Mesendoderm (in vitro differentiated cells): ENCODE results near the gene RFLNA.

Experiments
- DNase-seq: peaks from one replicate; pipeline ENCODE4 v3.0.0; 2013
- H2AK5ac ChIP-seq: 2 replicates; pipeline ENCODE4 v1.6.1; 2013; ENCODE audit warnings: low read length, inconsistent platforms
- H2BK120ac ChIP-seq: 2 replicates; pipeline ENCODE4 v1.6.1; 2013; ENCODE audit warnings: low read depth, mild to moderate bottlenecking, low read length, moderate library complexity, mixed read lengths
- H2BK15ac ChIP-seq: replicated peaks from 2 replicates; pipeline ENCODE4 v1.6.1; 2013; ENCODE audit warnings: low read depth, mild to moderate bottlenecking, moderate library complexity
- H2BK5ac ChIP-seq: 2 replicates; pipeline ENCODE4 v1.6.1; 2013; ENCODE audit warnings: low read length, inconsistent platforms
- H3K18ac ChIP-seq: 2 replicates; pipeline ENCODE4 v1.6.1; 2013; ENCODE audit warnings: mild to moderate bottlenecking, low read length, mixed read lengths
- H3K23ac ChIP-seq: one replicate; pipeline ENCODE4 v1.6.1; 2013; ENCODE audit warnings: low read length
- H3K27ac ChIP-seq: 2 replicates; pipeline ENCODE4 v1.5.1; 2013; ENCODE audit warnings: low read depth, mild to moderate bottlenecking, inconsistent platforms, low read length, moderate library complexity
- H3K27me3 ChIP-seq: 2 replicates; pipeline ENCODE4 v1.6.1; 2013; ENCODE audit warnings: low read length, control low read depth, mild to moderate bottlenecking, inconsistent platforms; ENCODE audit not compliant: insufficient read depth, poor library complexity
- H3K36me3 ChIP-seq: 2 replicates; pipeline ENCODE4 v1.6.1; 2013; ENCODE audit warnings: low read length, inconsistent platforms; ENCODE audit not compliant: control insufficient read depth, insufficient read depth
- H3K4ac ChIP-seq: one replicate; pipeline ENCODE4 v1.6.1; 2013; ENCODE audit warnings: low read depth, mild to moderate bottlenecking, low read length, moderate library complexity
- H3K4me1 ChIP-seq: 2 replicates; pipeline ENCODE4 v1.6.1; 2013; ENCODE audit warnings: low read depth, low read length, inconsistent platforms; ENCODE audit not compliant: control insufficient read depth
- H3K4me2 ChIP-seq: 2 replicates; pipeline ENCODE4 v1.6.1; 2013; ENCODE audit warnings: low read length
- H3K4me3 ChIP-seq: 2 replicates; pipeline ENCODE4 v1.5.1; 2013; ENCODE audit warnings: mild to moderate bottlenecking, low read length
- H3K56ac ChIP-seq: one replicate; pipeline ENCODE4 v1.6.1; 2013; ENCODE audit warnings: low read length
- H3K79me1 ChIP-seq: 2 replicates; pipeline ENCODE4 v1.6.1; 2013; ENCODE audit warnings: low read length, inconsistent platforms
- H3K79me2 ChIP-seq: 2 replicates; pipeline ENCODE4 v1.6.1; 2013; ENCODE audit warnings: mild to moderate bottlenecking, low read length; ENCODE audit not compliant: control insufficient read depth, insufficient read depth
- H3K9ac ChIP-seq: 2 replicates; pipeline ENCODE4 v1.6.1; 2013; ENCODE audit warnings: low read length, inconsistent platforms
- H4K5ac ChIP-seq: one replicate; pipeline ENCODE4 v1.6.1; 2013; ENCODE audit warnings: low read length
- H4K8ac ChIP-seq: one replicate; pipeline ENCODE4 v1.6.1; 2013; ENCODE audit warnings: low read depth, mild to moderate bottlenecking, control low read depth, low read length, moderate library complexity
- WGBS: extraction: QIAGEN DNeasy Blood & Tissue Kit; methylation state at CpG from one replicate; pipeline ENCODE4 v1.1.7; 2013; ENCODE audit warnings: low lambda C conversion rate, missing lambda C conversion rate; ENCODE audit not compliant: insufficient coverage; ENCODE audit errors: extremely low coverage; 5-methylcytosine and 5-hydroxymethylcytosine counted together

RFLNA gene

DNA sequence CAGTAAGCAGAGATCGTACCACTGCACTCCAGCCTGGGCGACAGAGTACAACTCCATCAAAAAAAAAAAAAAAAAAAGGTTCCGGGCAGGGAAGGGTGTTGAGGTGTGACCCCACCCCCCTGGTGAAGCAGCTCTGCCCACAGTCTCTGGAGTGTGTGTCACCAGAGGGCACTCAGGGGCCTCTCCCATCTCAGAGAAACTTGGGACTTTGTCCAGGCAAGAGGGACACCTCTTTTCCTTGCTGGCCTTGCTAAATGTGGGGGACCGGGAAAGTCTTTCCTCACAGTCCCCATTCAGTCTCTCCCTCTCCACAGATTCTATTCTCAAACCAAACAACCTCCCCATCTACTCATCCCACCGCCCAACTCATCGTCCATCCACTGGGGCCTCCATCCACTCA is 43.6 kb downstream of the RFLNA start:
- Histone ChIP-seq H3K56ac (no peak overlapping the region), H3K79me2 (no peaks in the 10 kb centered on the region), H3K27ac (no peak overlapping the region), H3K36me3 (peaks cover 12% of the 10 kb centered on the region), H3K27me3 (no peaks in the 10 kb centered on the region), H2BK15ac (no peak overlapping the region), H3K4me1 (no peaks in the 10 kb centered on the region), H2BK120ac (no peak overlapping the region), H4K8ac (no peak overlapping the region), H3K23ac (no peak overlapping the region), H3K4me2 (no peak overlapping the region), H3K4ac (no peak overlapping the region), H2BK5ac (no peak overlapping the region), H2AK5ac (no peak overlapping the region), H3K9ac (no peak overlapping the region), H3K4me3 (no peak overlapping the region), H3K18ac (no peak overlapping the region), H3K79me1 (no peaks in the 10 kb centered on the region), H4K5ac (no peak overlapping the region)
- 100% methylated on average over 1 of the region's 6 CpGs for whole genome bisulfite sequencing
- DNase-seq: no peak

GRCh38 chr12:124338876-124339603 is 44.1 kb downstream of the RFLNA start:
- Histone ChIP-seq H3K4me3 (no peak overlapping the region), H3K27me3 (no peaks in the 10 kb centered on the region), H2AK5ac (no peak overlapping the region), H3K18ac (no peak overlapping the region), H3K9ac (no peak overlapping the region), H3K36me3 (peaks cover 10% of the 10 kb centered on the region), H4K5ac (no peak overlapping the region), H3K27ac (no peak overlapping the region), H3K4me1 (no peaks in the 10 kb centered on the region), H2BK15ac (no peak overlapping the region), H4K8ac (no peak overlapping the region), H3K79me1 (no peaks in the 10 kb centered on the region), H2BK5ac (no peak overlapping the region), H3K79me2 (no peaks in the 10 kb centered on the region), H3K4me2 (no peak overlapping the region), H3K23ac (no peak overlapping the region), H3K56ac (no peak overlapping the region), H3K4ac (no peak overlapping the region), H2BK120ac (no peak overlapping the region)
- no peak for DNase-seq
- no CpG with 5 or more reads among the region's 3 CpGs for WGBS

- Histone ChIP-seq H3K18ac (no peak overlapping the region), H3K79me2 (no peaks in the 10 kb centered on the region), H2AK5ac (no peak overlapping the region), H2BK5ac (no peak overlapping the region), H3K79me1 (no peaks in the 10 kb centered on the region), H3K23ac (no peak overlapping the region), H2BK15ac (no peak overlapping the region), H3K4me1 (no peaks in the 10 kb centered on the region), H3K4me3 (no peak overlapping the region), H2BK120ac (no peak overlapping the region), H3K27ac (no peak overlapping the region), H3K27me3 (no peaks in the 10 kb centered on the region), H3K56ac (no peak overlapping the region), H3K4ac (no peak overlapping the region), H3K9ac (no peak overlapping the region), H4K5ac (no peak overlapping the region), H4K8ac (no peak overlapping the region), H3K4me2 (no peak overlapping the region), H3K36me3 (peaks cover 10% of the 10 kb centered on the region)
- WGBS: no CpG with 5 or more reads among the region's 42 CpGs
- DNase-seq: no peak
Observed at GRCh38 chr12:124340080-124340900, 45.4 kb downstream of the RFLNA start.

GRCh38 chr12:124341645-124342069 is 46.8 kb downstream of the RFLNA start:
- Histone ChIP-seq H3K27me3 (no peaks in the 10 kb centered on the region), H2BK120ac (no peak overlapping the region), H2BK15ac (no peak overlapping the region), H3K18ac (no peak overlapping the region), H3K4me3 (no peak overlapping the region), H3K79me1 (no peaks in the 10 kb centered on the region), H3K56ac (no peak overlapping the region), H3K4me1 (no peaks in the 10 kb centered on the region), H4K5ac (no peak overlapping the region), H2BK5ac (no peak overlapping the region), H4K8ac (no peak overlapping the region), H3K9ac (no peak overlapping the region), H3K4ac (no peak overlapping the region), H2AK5ac (no peak overlapping the region), H3K36me3 (peaks cover 13% of the 10 kb centered on the region), H3K23ac (no peak overlapping the region), H3K4me2 (no peak overlapping the region), H3K27ac (no peak overlapping the region), H3K79me2 (no peaks in the 10 kb centered on the region)
- WGBS: no CpG with 5 or more reads among the region's 27 CpGs
- DNase-seq: no peak

DNA sequence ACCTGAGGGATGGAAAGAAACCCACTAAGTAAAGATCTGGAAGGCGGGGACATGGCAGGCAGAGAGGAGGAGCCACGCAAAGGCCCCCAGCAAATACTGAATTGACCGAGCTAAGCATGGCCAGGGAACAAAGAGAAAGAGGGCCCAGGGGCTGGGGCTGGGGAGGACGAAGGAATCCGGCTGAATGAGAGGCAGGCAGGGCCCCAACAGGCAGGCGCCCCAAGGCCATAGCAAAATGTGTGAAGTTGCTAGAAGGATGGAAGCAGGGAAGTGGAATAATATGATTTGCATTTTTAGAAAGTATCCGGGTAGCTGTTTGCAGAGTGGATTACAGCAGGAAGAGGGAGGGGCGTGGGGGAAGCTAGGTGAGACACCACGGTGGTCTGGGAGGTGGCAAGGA is 49.1 kb downstream of the RFLNA start:
- Histone ChIP-seq H3K27ac (no peak overlapping the region), H3K56ac (no peak overlapping the region), H4K8ac (no peak overlapping the region), H3K4me3 (no peak overlapping the region), H3K4me1 (no peaks in the 10 kb centered on the region), H3K4me2 (no peak overlapping the region), H2BK5ac (no peak overlapping the region), H2AK5ac (no peak overlapping the region), H3K79me1 (no peaks in the 10 kb centered on the region), H3K27me3 (no peaks in the 10 kb centered on the region), H3K23ac (no peak overlapping the region), H4K5ac (no peak overlapping the region), H2BK15ac (no peak overlapping the region), H3K4ac (no peak overlapping the region), H3K9ac (no peak overlapping the region), H3K79me2 (no peaks in the 10 kb centered on the region), H3K36me3 (peaks cover 9% of the 10 kb centered on the region), H3K18ac (no peak overlapping the region), H2BK120ac (no peak overlapping the region)
- DNase-seq: no peak
- no CpG with 5 or more reads among the region's 9 CpGs for WGBS
